Activated CD4-positive, CD25-positive, alpha-beta regulatory T cell treated with anti-CD3 and anti-CD28 coated beads, Interleukin-2, amount 50 U/mL, for 24 hours (primary cell): Measurements from ENCODE around the gene LHX3.
"Not testable (repeated sequence)": the region's sequence is repeated elsewhere in the genome, so short reads cannot be mapped to it uniquely, and the experiment has no call there.

ENCODE experiments used
- ATAC-seq, 2 donors: fragments of 150-1000 bp; cut with Tn5 transposase; one replicate each; pipeline ENCODE4 v1.10.0; 2021; ENCODE audit warnings: mild to moderate bottlenecking in 1 of 2, moderate library complexity in 1 of 2

Gene LHX3

DNA sequence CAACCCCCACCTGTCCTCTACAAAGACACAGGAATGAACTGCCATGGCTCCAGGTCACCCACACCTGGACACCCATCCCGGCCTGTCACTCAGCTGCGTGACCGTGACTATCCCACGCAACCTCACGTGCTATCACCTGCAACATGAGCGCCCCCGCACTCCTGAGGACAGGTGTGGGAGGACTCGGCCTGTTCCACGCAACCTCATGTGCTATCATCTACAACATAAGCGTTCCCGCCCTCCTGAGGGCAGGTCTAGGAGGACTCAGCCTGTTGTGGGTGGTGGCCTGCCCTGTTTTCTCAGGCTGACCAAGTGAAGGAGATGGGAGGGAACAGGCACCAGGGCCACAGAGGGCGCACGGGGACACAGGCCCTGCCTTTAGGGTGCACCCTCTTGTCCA, 36.6 kb upstream of the LHX3 start:
- no peak for ATAC-seq

GRCh38 chr9:136240941-136241340, 36.0 kb upstream of the LHX3 start:
- no peak for ATAC-seq

DNA sequence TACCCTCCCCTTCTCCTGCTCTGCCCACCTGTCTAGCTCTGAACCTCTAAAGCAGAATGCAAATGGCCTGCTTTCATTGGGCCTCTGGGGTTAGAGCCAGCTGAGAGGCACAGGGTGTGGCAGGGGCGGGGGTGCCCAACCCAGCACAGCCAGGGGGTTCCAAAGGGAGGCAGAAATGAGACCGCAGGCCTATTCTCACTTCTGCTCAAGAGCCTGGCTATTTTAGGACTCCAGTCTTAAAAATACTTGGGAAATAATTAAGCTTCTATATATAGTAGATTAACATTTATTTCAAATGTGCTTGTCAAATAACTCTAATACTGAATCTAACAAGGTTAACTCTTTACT, 35.0 kb upstream of the LHX3 start:
- ATAC-seq = no peak

DNA sequence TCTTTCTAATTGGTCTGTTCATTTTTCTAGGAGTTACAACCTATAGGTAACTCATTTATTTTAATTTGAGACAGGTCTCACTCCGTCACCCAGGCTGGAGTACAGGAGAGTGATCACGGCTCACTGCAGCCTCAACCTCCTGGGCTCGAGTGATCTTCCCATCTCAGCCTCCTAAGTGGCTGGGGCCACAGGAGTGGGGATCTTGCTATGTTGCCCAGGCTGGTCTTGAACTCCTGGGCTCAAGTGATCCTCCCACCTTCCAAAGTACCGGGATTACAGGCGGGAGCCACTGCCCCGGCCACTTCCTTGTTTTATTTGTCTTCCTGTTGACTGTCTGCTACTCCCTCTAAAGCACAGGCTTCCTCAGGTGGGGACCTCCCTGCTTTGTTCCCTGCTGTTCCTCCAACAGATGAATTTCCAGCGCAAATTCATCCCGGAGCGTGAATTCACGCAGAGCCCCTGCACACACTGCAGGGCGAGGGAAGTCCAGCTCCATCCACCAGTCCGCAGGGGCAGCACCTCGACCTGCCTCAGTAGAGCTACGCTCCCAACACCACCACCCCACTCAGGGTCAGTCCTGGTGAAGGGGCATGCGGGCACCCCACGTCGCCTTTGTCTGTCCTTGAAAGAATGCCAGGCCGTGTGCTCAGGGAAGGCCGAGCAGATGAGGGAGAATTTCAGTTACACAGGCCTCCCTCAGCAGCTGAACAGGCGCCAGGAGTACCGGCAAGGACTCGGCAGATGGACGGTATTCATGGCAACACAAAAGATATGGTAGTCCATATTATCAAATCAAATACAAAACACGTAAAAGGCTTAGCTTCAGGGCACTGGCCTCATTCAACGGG, 34.4 kb upstream of the LHX3 start:
- no peak for ATAC-seq

DNA sequence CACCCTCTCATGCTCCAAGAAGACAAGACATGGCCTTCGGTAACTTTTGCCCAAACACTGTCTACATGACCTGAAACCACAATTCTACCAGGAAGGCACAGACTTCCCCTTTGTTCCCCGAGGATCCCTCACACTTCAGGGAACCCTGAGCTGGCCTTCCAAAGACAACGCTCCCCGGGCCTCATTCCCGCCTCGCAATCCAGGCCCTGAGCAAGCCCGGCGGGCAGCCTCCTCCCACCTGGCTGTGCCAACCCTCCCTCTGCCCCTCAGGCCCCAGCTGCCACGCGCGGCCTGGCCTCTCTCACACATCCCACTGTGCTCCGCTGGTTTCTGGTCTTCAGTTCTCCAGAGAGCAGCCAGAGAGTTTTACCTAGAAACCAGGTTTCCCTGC, 33.4 kb upstream of the LHX3 start:
- ATAC-seq = no peak

DNA sequence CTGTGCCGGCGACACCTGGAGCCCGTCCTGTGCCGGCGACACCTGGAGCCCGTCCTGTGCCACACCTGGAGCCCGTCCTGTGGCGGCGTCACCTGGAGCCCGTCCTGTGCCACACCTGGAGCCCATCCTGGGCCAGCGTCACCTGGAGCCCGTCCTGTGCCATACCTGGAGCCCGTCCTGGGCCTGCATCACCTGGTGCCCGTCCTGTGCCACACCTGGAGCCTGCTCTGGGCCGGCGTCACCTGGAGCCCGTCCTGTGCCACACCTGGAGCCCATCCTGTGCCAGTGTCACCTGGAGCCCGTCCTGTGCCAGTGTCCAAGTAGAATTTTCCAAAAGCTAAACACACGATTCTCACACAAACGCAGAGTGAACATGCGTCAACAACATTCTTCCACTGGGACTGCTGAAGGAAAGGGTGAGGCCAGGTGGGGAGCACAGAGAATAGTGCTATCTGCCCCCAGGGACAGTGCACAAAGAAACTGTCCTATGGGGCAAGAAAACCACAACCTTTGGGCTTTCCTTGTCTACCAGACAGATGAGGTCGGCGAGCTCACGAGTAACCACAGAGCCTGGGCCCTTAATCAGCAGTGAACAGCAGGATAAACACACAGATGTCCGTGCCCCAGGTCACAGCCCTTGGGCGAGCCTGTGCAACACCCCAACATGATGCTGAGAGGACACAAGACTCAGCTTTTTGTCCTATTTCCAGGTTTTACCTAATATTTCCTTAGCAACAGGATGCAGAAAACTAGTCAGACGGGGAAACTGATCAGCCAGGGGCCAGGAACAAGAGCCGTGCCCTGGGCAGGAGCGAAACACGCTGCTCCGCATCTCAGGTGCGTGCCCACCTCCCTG, 32.8 kb upstream of the LHX3 start:
- ATAC-seq = no peak

GRCh38 chr9:136236471-136237410, 31.8 kb upstream of the LHX3 start:
- ATAC-seq = not testable (repeated sequence)

DNA sequence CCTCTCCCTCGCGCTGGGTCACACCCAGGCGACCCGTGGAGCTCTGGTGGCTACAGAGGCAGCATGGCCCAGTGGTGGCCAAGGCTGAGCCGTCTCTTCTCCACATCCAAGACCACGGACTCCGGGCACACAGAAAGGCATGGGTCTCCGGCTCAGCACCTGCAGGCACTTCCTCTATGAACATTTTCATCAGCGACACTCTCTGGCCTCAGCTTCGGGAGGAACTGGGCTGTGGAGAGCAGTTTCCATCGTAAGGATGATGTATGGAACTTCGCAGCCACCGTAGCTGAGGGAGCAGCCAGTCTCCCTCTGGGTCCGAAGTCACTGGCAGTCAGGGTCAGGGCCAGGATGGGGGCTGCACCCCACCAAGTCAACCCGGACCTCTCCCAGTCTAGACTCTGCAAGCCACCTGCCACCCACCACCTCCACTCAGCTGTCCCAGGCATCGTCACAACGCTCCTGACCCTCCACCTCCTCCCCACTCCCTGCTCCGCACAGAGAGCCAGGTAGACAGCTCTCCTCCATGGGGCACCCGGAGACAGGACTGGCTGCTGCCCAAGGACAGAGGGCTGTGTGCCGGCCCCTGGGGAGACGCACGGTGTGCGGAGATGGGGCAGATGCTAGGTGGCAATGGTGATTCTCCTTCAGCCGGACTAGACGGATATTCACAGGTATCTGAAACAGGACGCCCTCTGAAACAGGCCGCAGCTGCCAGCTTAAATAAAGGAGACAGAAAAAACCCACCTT, 31.0 kb upstream of the LHX3 start:
- no peak for ATAC-seq

DNA sequence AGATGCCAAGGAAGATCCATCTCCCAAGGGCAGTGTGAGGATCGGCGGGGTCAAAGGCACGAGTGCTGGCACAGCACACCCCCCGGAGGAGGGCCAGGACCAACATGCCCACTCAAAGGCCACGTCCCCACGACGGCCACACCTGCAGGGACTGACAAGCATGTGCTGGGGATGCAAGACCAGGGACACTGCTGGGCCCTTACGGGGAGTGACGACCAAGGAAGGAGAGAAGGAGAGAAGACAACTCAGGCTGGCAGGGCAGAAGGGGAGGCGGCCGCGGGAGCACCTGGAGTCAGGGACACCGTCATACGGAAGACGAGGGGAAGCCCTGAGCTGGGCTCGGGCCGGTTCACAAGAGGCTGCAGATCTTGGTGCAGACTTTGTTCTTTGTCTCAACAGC, 30.2 kb upstream of the LHX3 start:
- no peak for ATAC-seq

DNA sequence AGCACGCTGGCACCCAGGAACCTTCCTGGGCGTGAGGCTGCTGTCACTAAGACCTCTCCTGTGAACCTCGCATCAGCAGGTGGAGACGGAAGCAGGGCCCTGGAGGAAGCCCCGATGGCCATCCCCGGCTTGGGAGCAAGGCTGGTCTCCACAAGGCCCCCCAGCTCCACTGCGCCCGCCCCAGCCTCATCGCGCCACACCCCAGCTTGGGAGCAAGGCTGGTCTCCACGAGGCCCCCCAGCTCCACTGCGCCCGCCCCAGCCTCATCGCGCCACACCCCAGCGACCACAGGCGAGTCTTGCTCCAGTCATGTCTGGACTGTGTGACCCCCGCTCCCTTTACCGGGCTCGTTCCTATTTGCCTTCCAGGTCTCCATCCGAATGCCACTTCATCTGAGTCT, 29.7 kb upstream of the LHX3 start:
- ATAC-seq = no peak

DNA sequence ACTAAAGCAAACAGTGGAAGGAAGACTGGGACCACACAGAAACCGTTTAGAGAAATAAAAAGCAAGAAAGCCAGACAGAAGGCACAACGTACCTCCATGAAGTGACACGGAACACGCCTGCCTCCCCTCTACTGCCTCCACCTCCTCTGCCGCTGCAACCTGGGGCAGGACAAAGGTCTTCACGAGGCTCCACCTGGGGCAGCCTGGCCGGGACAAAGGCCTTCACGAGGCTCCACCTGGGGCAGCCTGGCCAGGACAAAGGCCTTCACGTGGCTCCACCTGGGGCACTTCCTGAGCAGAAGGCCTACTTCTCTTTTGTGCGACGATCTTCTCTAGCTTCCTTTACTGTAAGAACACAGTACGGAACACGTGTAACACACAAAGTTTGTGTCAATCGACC, 28.9 kb upstream of the LHX3 start:
- no peak for ATAC-seq

DNA sequence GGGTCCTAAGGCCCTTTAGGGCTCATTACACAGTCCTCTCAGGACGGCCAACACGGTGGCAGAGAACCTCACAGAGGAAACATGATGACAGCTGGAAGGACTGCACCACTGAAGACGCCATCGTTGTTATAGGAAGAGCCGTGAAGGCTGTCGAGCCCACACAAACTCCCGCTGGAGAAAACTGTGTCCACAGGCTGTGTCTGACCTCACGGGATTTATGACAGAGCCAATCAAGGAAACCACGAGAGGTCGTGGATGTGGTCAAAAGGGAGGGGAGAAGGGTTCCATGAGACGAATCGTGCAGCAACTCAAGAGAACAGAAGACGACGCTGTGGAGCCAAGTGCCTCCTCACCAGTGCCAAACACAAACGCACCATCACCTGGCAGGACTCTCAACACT, 28.5 kb upstream of the LHX3 start:
- ATAC-seq = no peak

- no peak for ATAC-seq
Measured at GRCh38 chr9:136232969-136233368, 28.0 kb upstream of the LHX3 start.

DNA sequence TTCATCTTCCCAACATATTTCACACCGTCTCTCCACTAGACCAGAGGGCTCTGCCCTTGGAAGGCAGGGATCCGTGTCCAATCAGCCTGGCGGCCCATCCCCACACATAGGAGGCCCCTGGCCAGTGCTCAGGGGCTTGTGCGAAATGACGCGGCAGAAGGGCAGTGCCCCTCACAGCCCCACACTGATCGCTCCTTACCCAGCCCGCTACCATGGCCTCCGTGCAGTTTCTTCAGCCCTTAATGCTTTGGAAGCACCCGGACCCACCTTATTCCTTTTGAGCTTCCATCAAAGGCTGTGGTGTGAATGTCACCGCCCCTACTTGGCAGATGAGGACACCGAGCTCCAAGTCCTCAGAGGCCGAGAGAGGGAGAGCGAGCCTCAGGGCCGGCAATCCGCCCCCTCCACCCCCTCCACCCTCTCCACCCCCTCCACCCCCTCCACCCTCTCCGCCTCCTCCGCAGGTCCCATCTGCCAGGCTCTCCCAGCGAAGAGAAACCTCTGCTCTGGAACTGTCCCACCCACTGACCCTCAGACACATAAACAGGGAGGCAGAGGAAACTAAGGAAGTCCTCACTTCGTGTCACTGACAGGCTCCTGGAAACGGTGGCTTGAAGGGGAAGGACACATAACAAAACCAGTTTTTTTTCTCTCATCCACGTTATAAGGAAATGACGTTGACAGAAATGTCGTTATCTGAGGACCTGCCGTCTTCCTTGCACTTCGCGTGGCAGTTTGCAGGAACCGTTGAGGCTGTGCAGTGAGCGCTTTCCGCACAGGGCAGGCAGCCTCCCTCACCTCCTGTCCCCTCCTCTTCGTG, 26.8 kb upstream of the LHX3 start:
- peak; percentile 28 to 41 for ATAC-seq

DNA sequence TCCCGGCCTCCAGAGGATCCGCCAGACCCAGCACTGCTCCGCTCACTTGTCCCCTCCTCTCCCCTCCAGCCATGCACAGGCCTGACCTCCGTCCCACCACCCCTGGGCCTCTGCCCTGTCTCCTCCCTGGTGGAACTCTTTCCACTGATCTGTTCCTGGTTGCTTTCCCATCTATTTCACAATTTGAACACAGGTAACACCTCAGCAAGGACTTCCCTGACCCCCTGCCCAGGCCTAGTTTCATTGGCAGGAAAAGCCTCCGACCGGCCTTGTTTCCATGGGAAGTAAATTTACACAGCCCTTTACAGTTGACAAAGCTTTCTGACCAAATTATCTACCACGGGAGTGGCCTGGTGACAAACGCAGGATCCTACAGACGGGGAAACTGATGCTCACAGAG, 25.8 kb upstream of the LHX3 start:
- ATAC-seq = no peak

DNA sequence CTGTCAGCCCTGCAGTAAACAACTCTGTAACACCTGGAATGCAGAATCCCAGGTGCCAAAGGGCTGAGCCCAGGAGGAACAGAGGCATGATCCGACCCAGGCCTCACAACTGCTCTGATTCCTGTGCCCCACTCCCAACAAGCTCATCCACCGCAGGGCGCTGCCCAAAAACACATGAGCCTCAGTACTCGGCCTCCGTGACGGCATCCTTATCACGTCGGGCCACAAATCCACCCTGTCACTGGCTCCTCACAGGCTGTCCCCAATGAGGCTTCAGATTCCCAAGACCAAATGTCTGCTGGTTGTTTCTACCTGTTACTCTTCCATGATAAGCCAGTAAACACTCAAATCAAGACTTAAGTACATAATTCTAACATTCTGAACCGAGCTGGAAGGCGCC, 25.4 kb upstream of the LHX3 start:
- no peak for ATAC-seq

DNA sequence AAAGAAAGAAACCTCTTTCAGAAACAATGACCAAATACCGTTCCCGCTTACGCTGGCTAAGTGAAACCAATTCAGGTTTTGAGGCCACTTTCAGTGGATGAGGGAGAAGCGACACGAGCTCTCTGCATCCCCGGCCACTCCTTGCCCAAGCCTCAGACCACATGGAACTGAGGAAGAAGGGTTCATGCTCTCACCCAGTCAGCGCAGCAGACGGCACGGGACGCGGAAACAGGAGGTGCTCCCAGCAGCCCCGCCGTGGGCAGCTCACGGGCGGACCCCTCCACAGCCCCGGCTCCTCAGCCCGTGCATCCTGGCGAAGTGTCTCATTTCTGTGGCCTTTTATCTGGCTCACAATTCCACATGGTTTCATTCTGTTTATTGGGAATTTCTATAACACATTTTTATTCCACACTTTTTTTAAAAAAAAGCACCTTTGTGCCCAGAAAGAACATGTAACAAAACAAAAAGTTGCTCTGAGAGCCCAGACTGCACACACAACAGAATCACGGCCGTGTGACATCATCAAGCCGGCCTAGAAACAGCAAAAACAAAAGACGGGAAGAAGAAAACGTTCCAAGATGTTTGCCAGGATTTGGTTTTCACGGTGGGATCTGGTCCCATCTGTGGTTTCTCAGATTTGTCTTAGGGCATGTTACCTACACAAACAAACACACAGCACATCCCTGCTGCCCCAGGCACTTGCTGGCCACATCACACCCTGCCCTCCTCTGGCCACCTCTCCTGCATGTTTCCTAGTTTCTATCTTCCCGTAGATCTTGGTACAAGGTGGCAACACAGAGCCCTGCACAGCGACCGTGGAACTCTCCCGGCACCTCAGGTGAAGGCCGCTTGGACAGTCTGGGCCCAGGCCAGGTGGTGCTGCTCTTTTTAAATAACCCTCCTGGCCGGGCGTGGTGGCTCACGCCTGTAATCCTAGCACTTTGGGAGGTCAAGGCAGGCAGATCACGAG, 24.5 kb upstream of the LHX3 start:
- ATAC-seq = no peak

GRCh38 chr9:136228107-136228875, 23.4 kb upstream of the LHX3 start:
- peak; percentile 36 to 55 for ATAC-seq

GRCh38 chr9:136226680-136227407, 21.9 kb upstream of the LHX3 start:
- no peak for ATAC-seq
